ENCODE results near the gene RAB3C.
"Not testable (repeated sequence)": the region's sequence is repeated elsewhere in the genome, so short reads cannot be mapped to it uniquely, and the experiment has no call there.

RAB3C gene, protein sequence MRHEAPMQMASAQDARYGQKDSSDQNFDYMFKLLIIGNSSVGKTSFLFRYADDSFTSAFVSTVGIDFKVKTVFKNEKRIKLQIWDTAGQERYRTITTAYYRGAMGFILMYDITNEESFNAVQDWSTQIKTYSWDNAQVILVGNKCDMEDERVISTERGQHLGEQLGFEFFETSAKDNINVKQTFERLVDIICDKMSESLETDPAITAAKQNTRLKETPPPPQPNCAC

DNA sequence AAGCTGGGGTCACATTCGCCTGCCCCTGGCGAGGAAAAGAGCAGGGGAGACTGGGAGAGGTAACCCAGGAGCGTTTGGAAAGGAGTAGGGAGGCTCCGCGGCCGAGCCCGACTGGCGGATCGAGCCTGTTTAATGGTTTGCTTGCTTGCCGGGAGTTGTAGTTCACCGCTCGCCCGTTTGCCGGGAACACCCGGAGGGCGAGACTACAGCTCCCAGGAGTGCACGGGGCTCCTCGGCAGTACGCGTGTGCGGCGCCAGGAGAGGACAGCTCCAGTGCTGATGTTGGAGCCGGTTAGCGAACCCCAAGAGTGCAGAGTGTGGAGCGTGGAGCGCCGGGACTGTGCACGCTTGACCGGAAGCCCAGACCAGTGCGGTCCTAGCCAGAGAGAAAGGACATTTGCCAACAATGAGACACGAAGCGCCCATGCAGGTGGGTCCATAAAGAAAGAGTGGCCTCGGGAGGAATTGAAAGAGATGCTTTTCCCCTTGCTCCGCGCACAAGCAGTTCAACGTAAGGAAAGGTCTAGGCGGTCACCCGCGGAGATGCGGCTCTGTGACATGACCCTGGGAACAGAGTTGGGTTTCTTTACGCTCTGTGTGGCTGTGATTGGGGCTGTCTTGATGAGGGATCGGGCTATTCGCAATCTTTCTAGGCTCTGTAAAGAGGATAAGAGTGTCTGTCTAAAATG lies at the start of gene RAB3C:
TSS of gene RAB3C (plus strand) at position 273 of the 689 bp plus-strand sequence. CDS start at position 407, 134 bp downstream.
- peak; percentile 26 to 48 for DNase-seq (ENCODE audit: low read depth in 2 of 2)

DNA sequence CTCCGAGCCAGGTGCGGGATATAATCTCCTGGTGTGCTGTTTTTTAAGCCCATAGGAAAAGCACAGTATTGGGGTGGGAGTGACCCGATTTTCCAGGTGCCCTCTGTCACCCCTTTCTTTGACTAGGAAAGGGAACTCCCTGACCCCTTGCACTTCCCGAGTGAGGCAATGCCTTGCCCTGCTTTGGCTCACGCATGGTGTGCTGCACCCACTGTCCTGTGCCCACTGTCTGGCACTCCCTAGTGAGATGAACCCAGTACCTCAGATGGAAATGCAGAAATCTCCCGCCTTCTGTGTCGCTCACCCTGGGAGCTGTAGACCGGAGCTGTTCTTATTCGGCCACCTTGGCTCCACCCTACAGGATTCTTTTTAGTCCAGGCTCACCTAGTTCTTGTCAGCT lies 40.9 kb upstream of the RAB3C start:
- not testable (repeated sequence) for DNase-seq (ENCODE audit: low read depth in 2 of 2)

DNA sequence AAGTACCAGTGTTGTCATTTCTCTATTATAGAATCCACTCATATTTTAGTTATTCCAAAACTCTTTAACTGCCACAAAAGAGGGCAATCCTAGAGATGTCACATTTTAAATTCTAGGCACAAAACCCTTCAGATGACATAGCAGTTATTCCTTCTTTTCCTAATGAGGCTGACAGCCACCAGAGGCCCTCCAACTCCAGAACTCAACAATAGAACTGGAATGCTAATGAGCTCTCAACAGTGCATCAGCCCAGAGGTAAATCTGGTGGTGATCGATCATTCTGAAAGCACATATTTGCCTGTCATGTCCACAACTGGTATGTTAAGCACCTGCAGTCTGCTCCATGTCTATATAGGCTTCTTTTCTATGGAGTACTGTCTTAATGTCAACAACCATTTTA lies 40.2 kb upstream of the RAB3C start:
- no peak for DNase-seq (ENCODE audit: low read depth in 2 of 2)

DNA sequence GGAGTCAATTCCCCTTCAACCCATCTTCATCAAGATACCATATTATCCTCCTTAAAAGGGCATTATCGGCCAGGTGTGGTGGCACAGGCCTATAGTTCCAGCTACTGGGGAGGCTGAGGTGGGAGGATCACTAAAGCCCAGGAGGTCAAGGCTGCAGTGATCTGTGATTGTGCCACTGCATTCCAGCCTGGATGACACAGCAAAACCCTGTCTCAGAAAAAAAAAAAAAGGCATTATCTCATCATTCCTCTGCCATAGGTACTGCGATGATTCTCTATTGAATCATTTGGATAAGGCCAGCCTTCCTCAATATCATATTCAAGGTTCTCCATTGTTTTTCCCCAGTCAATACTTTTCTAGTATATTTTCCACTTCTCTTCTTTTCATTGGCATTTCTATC lies 39.2 kb upstream of the RAB3C start:
- DNase-seq (ENCODE audit: low read depth in 2 of 2): no peak

DNA sequence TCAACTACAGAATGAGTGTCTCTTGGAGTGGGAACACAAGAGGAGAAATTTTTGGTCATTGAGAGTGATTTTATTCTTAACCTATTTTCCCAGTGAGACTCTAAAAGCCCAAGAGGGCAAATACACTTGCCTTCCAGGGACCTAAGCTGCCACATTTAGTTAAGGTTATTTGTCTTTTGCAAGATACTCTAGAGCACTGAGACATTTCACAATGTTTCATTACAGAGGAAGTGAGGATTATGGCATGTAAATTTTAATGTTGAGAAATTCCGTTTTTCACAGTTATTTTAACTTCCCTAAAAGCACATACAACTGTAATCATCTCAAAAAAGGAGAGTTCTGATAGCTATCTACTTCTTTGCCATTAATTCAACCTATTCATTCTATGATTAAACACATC lies 38.7 kb upstream of the RAB3C start:
- no peak for DNase-seq (ENCODE audit: low read depth in 2 of 2)

DNA sequence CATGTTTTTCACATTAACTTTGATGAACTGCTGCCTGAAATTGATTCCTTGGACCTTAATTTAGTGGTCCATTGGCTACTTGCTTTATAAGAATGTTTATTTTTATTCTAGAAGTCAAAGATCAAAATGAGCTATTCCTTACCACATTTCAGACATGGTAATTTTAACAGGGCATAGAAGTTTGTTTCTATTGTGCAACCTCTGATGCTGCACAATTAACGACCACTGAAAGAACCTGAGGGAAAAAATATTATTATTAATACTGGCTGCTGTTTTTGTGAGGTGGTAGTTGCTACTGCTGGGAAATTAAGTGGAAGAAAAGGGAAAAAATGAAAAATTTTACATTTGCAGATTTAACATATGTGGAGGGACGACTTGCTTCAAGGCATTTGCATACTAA lies 37.9 kb upstream of the RAB3C start:
- DNase-seq (ENCODE audit: low read depth in 2 of 2): no peak

DNA sequence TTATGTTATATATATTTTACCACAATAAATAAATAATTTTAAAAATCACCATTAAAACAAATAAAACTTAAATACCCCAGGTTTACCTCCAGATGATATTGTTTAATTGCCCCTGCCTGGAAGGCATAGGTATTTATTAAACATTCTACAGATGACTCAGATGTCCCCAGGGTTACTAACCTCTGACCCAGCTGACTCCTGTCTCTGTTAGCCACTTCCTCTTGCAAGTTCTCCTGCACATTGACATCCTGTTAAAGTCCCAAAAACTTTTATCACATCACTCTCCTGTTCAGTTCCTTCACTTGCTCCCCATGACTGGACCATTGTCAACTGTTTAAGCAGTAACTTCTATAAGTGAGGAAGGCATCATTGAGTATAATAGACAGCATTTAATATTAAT lies 37.0 kb upstream of the RAB3C start:
- no peak for DNase-seq (ENCODE audit: low read depth in 2 of 2)

DNA sequence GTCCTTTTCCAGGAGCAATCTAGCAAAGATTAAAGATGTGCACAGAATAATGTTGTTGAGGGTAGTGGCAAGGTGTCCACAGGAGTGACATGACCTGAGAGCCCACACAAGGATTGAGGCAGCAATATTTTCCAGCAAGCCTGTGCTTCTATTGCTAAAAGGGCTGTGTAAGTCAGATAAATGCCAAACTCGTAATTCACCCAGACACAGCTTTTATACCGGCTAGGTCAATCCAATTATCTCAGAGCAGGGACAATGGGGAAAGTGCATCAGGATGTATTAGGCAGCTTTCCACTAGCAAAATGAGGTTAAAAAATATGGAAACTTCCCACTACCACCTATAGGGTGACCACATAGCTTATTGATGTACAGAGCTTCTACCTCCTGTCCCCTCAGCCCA lies 34.8 kb upstream of the RAB3C start:
- no peak for DNase-seq (ENCODE audit: low read depth in 2 of 2)

DNA sequence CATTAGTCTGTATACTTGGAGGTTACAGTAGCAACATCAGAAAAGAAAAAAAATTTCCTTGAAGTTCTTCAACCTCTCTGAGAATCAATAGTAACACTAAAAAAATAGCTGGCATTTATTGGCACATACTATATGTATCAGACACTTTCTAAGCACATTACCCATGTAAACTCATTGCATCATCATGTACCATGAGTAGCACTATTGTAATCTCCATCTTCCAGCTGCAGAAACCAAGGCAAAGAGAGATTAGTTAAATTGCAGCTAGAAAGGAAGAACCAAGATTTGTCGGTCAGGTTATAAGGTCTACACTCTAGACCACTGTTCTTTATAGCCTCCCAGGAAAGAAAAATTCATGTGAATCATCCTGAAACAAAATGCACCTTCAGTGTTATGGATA lies 31.4 kb upstream of the RAB3C start:
- no peak for DNase-seq (ENCODE audit: low read depth in 2 of 2)

DNA sequence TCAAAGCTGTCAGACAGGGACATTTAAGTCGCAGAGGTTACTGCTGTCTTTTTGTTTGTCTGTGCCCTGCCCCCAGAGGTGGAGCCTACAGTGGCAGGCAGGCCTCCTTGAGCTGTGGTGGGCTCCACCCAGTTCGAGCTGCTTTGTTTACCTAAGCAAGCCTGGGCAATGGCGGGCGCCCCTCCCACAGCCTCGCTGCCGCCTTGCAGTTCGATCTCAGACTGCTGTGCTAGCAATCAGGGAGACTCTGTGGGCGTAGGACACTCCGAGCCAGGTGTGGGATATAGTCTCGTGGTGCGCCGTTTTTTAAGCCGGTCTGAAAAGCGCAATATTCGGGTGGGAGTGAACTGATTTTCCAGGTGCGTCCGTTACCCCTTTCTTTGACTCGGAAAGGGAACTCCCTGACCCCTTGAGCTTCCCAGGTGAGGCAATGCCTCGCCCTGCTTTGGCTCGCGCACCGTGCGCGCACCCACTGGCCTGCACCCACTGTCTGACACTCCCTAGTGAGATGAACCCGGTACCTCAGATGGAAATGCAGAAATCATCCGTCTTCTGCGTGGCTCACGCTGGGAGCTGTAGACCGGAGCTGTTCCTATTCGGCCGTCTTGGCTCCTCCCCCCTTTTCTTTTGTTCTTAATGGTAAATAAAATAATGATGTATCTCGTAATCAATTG lies 25.1 kb upstream of the RAB3C start:
- not testable (repeated sequence) for DNase-seq (ENCODE audit: low read depth in 2 of 2)

DNA sequence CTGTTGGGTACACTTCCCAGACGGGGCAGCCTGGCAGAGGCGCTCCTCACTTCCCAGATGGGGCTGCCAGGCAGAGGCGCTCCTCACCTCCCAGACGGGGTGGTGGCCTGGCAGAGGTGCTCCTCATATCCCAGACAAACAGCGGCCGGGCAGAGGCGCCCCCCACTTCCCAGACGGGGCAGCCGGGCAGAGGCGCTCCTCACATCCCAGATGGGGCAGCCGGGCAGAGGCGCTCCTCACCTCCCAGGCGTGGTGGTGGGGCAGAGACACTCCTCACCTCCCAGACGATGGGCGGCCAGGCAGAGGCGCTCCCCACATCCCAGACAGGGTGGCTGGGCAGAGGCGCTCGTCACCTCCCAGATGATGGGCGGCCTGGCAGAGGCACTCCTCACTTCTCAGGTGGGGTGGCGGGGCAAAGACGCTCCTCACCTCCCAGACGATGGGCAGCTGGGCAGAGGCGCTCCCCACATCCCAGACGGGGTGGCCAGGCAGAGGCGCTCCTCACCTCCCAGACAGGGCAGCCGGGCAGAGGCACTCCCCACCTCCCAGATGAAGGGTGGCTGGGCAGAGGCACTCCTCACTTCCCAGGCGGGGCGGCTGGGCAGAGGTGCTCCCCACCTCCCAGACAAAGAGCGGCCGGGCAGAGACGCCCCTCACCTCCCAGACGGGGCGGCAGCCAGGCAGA lies 19.7 kb upstream of the RAB3C start:
- not testable (repeated sequence) for DNase-seq (ENCODE audit: low read depth in 2 of 2)

DNA sequence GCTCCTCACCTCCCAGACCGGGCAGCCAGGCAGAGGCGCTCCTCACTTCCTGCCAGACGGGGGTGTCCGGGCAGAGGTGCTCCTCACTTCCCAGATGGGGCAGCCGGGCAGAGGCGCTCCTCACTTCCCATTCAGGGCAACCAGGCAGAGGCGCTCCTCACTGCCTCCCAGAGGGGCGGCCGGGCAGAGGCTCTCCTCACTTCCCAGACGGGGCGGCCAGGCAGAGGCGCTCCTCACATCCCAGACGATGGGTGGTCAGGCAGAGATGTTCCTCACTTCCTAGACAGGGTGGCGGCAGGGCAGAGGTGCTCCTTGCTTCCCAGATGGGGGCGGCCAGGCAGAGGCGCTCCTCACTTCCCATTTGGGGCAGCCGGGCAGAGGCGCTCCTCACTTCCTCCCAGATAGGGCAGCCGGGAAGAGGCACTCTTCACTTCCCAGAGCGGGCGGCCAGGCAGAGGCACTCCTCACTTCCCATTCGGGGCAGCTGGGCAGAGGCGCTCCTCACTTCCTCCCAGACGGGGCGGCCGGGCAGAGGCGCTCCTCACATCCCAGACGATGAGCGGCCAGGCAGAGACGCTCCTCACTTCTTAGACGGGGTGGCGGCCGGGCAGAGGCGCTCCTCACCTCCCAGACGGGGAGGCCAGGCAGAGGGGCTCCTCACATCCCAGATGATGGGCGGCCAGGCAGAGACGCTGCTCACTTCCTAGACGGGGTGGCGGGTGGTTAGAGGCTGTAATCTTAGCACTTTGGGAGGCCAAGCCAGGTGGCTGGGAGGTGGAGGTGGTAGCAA lies 18.6 kb upstream of the RAB3C start:
- not testable (repeated sequence) for DNase-seq (ENCODE audit: low read depth in 2 of 2)

DNA sequence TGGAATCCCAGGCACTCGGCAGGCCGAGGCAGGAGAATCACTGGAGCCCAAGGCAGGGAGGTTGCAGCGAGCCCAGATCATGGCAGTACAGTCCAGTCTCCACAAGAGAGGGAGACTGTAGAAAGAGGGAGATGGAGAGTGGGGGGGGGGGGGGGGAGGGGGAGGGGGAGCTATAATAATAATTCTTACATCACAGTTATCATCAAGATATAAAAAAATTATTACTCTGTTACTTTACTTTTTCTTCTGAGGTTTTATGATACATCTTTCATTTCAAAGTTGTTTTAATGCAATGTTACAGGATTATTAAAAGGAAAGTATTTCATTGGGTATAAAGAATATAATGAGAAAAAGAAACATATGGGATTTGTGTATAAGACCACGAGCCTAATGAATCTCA lies 17.8 kb upstream of the RAB3C start:
- DNase-seq (ENCODE audit: low read depth in 2 of 2): no peak

DNA sequence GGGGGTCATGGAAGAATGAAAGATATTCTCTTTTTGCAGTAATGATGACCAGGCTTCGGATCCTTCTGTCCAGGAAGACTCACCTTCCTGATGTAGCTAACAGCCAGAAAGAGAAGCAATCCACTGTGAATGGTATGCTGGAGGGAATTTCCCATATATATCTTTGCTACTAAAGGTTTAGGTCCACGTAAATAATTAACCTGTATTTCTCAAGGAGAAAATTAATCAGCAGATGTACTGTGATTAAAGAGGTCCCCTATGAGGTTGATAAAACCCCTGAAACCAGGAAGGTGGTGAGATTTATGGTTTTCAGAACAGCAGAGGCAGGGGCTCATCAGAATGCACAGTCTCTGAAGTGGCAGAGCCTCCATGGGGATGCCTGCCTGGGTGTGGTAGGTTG lies 11.4 kb upstream of the RAB3C start:
- no peak for DNase-seq (ENCODE audit: low read depth in 2 of 2)

DNA sequence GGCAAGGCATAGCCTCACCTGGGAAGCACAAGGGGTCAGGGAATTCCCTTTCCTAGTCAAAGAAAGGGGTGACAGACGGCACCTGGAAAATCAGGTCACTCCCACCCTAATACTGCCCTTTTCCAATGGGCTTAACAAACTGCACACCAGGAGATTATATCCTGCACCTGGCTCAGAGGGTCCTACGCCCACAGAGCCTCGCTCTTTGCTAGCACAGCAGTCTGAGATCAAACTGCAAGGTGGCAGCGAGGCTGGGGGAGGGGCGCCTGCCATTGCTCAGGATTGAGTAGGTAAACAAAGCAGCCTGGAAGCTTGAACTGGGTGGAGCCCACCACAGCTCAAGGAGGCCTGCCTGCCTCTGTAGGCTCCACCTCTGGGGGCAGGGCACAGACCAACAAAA lies 9.9 kb upstream of the RAB3C start:
- DNase-seq (ENCODE audit: low read depth in 2 of 2): not testable (repeated sequence)

DNA sequence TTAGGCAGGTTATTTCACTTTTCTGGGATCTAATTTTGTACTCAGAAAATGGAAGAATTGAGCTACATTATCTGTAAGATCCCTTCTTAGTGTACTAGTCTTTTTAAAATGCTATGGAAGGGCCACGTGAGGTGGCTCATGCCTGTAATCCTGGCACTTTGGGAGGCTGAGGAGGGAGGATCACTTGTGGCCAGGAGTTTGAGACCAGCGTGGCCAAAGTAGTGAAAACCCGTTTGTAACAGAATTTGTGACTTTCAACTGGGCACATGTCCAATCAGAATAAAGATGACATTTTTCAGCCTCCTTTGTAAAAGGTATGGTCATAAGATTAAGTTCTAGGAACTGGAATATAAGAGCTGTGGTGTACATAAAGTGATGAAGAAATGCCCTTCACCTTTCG lies 3.1 kb upstream of the RAB3C start:
- DNase-seq (ENCODE audit: low read depth in 2 of 2): no peak

DNA sequence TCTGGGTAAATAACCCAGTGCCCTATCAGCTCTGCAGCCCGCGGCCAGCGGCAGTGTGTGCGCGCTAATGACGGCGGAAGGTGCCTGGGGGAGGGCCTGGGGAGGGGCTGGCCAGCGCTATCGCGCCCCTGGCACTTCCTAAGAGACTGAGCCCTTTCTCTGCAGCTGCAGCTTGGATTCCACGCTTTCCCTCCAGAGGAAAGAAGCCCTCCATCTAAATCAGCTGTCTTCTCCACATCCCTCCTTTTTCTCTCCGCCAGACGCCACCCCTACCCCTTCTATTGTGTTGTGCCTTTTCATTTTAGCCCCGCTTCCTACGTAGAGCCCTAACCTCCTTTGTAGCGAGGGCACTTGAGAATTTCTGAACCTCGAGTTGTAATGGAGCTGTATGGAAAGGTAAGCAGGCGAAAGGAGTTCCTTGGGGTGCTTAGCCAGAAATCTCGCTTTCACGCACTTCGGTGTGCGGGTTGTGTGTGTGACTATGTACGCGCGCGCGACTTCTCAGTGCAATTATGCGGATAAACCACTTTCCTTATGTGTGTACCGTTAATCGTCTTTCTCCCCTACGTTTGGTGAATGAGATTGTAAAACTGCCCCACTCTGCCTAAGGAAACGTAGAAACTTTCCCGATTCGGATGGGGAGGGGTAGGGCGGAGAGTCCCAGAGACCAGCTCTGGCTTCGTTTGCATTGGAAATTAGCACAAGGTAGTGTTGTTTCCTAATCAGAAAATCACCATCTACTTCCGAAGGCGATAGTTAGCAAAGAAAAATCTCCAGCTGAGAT lies 664 bp upstream of the RAB3C start:
- no peak for DNase-seq (ENCODE audit: low read depth in 2 of 2)

DNA sequence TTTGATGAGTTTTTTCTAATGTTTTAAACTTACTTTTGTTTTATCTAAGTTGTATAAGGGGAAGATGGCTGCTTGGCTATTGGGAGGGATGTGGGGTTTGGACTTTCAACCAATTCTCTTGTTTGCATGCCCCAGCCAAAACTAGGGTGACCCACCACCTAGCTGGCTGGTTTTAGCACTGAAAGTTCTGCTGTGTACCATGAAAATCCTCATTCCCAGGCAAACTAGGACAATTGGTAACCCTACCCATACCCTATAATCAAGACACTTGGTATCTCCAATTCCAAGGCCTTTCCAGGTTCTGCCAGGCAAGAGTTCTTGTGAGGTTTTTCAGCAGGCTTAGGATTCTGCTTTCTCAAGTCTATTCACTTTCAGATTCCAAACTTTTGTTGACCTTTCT lies 13.1 kb downstream of the RAB3C start:
- DNase-seq (ENCODE audit: low read depth in 2 of 2): no peak

DNA sequence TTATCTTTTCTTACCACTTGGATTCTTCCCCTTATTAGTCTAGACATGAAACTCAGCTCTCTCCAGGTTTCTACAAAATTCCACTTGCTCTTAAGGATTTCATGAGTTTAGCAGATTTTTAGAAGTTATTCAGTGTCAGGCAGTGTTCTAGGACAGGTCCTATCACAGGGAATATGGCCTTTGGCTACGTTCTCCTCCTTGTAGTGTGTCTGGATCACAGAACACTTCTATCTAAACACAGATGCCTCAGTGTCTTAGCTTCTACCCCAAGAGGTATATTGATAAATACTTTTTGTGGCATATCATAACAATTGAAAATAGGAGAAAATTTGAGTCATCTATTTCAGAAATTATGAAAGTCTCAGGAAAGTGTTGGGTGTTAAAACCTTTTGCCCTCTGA lies 15.6 kb downstream of the RAB3C start:
- no peak for DNase-seq (ENCODE audit: low read depth in 2 of 2)

DNA sequence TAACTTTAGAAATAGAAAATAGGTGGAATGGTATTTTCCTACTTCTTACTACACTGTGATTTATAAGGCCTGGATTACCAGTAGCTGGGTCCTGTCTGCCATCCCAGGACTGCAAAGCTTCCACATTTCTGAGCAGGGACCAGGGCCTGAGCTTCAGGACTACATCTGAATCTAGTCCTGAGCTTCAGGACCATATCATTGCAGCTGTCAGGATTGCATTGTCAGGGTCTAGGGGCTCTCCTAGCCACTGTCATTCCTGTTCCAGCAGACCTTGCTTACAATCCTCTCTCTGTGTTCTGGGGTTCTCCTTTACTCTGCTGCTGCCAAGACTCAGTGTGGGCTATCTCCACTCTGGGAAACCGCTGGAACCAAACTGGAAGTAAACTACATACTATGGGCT lies 16.3 kb downstream of the RAB3C start:
- no peak for DNase-seq (ENCODE audit: low read depth in 2 of 2)

DNA sequence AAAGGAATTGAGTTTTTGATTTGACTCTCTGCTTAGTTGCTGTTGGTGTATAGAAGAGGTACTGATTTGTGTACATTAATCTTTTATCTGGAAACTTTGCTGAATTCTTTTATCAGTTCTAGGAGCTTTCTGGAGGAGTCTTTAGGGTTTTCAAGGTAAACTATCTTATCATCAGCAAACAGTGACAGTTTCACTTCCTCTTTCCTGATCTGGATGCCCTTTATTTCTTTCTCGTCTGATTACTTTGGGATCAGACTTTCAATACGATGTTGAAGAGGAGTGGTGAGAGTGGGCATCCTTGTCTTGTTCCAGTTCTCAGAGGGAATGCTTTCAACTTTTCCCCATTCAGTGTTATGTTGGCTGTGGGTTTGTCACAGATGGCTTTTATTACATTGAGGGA lies 17.7 kb downstream of the RAB3C start:
- DNase-seq (ENCODE audit: low read depth in 2 of 2): not testable (repeated sequence)
